ENCODE data around the gene RBM4.
"Not testable (repeated sequence)": the region's sequence is repeated elsewhere in the genome, so short reads cannot be mapped to it uniquely, and the experiment has no call there.

DNA sequence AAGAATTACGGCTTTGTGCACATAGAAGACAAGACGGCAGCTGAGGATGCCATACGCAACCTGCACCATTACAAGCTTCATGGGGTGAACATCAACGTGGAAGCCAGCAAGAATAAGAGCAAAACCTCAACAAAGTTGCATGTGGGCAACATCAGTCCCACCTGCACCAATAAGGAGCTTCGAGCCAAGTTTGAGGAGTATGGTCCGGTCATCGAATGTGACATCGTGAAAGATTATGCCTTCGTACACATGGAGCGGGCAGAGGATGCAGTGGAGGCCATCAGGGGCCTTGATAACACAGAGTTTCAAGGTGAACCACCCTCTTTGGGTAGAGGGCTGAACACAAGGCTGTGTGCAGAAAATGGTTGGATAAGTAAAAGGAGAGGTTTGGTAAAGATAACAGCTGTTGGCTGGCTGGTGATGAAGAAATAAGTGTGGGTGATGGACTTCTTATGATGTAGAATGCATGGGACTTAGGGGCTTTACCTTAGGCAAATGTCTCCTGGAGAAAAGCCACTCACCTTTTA, 1.4 kb downstream of the RBM4 start:
- TF ChIP-seq, protein P1, sequence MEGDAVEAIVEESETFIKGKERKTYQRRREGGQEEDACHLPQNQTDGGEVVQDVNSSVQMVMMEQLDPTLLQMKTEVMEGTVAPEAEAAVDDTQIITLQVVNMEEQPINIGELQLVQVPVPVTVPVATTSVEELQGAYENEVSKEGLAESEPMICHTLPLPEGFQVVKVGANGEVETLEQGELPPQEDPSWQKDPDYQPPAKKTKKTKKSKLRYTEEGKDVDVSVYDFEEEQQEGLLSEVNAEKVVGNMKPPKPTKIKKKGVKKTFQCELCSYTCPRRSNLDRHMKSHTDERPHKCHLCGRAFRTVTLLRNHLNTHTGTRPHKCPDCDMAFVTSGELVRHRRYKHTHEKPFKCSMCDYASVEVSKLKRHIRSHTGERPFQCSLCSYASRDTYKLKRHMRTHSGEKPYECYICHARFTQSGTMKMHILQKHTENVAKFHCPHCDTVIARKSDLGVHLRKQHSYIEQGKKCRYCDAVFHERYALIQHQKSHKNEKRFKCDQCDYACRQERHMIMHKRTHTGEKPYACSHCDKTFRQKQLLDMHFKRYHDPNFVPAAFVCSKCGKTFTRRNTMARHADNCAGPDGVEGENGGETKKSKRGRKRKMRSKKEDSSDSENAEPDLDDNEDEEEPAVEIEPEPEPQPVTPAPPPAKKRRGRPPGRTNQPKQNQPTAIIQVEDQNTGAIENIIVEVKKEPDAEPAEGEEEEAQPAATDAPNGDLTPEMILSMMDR (IDR thresholded peaks at IDR 0.05) = not testable (repeated sequence)
- TF ChIP-seq POLR2A (IDR thresholded peaks at IDR 0.05) = not testable (repeated sequence)

All from adrenal gland (tissue), 5 donors.